Neural progenitor cell (in vitro differentiated cells): ENCODE measurements around the gene DPP7. TPM values are rescaled to one million over a fixed set of nuclear protein-coding genes. Genes with fewer than 3 reads are reported as not detected.
A peak's percentile ranks its signal among the peaks of the same experiment; 100 is the strongest.

ENCODE experiments used
- DNase-seq: peaks from one replicate; pipeline ENCODE4 v3.0.0-alpha.2; 2016; ENCODE audit warnings: low spot score
- H2AFZ ChIP-seq: fragments of 200-600 bp; sonication (generic); replicated peaks from 2 replicates; pipeline ENCODE4 v1.6.1; 2016; ENCODE audit warnings: antibody characterized with exemption
- H3F3A ChIP-seq: fragments of 200-600 bp; sonication (generic); 2 replicates; pipeline ENCODE4 v1.6.1; 2016; ENCODE audit warnings: antibody characterized with exemption, low read depth
- H3K27ac ChIP-seq: fragments of 200-600 bp; sonication (generic); 2 replicates; pipeline ENCODE4 v1.5.1; 2016; ENCODE audit warnings: mild to moderate bottlenecking
- H3K27me3 ChIP-seq: fragments of 200-600 bp; sonication (generic); 2 replicates; pipeline ENCODE4 v1.6.1; 2016; ENCODE audit warnings: mild to moderate bottlenecking, moderate library complexity
- H3K36me3 ChIP-seq: fragments of 200-600 bp; sonication (generic); 2 replicates; pipeline ENCODE4 v1.5.1; 2016
- H3K4me1 ChIP-seq: fragments of 200-600 bp; sonication (generic); 2 replicates; pipeline ENCODE4 v1.6.1; 2016; ENCODE audit warnings: mixed run types
- H3K4me2 ChIP-seq: fragments of 200-600 bp; sonication (generic); 2 replicates; pipeline ENCODE4 v1.6.1; 2016
- H3K4me3 ChIP-seq: fragments of 200-600 bp; sonication (generic); 2 replicates; pipeline ENCODE4 v1.5.1; 2016
- H3K79me2 ChIP-seq: fragments of 200-600 bp; sonication (generic); 2 replicates; pipeline ENCODE4 v1.6.1; 2016; ENCODE audit warnings: low read depth
- H3K9ac ChIP-seq: fragments of 200-600 bp; sonication (generic); 2 replicates; pipeline ENCODE4 v1.6.1; 2016
- H3K9me3 ChIP-seq: fragments of 200-600 bp; sonication (generic); 2 replicates; pipeline ENCODE4 v1.5.1; 2016; ENCODE audit warnings: low read depth
- H4K20me1 ChIP-seq: fragments of 200-600 bp; sonication (generic); 2 replicates; pipeline ENCODE4 v1.6.1; 2016; ENCODE audit warnings: low read depth
- H3K27ac Mint-ChIP-seq: 3 replicates; pipeline ENCODE4 v1.8.0; 2021; ENCODE audit warnings: mixed read lengths
- H3K27me3 Mint-ChIP-seq: 2 replicates; pipeline ENCODE4 v1.8.0; 2022; ENCODE audit warnings: low read depth, mild to moderate bottlenecking, inconsistent platforms, moderate library complexity, mixed read lengths; ENCODE audit not compliant: insufficient read depth
- H3K36me3 Mint-ChIP-seq: 3 replicates; pipeline ENCODE4 v1.8.0; 2021; ENCODE audit warnings: mixed read lengths
- H3K4me1 Mint-ChIP-seq: 3 replicates; pipeline ENCODE4 v1.8.0; 2021; ENCODE audit warnings: mixed read lengths
- H3K4me3 Mint-ChIP-seq: 3 replicates; pipeline ENCODE4 v1.8.0; 2021; ENCODE audit warnings: mild to moderate bottlenecking, moderate library complexity, mixed read lengths
- H3K9me3 Mint-ChIP-seq: 3 replicates; pipeline ENCODE4 v1.8.0; 2020; ENCODE audit warnings: mixed read lengths
- EZH2 ChIP-seq: fragments of 200-600 bp; sonication (generic); IDR thresholded peaks from 2 replicates; pipeline ENCODE4 v1.6.1; 2017; ENCODE audit warnings: antibody characterized with exemption, mild to moderate bottlenecking, moderate library complexity
- EZH2phosphoT487 ChIP-seq: fragments of 200-600 bp; sonication (generic); IDR thresholded peaks from 2 replicates; pipeline ENCODE4 v1.6.1; 2017; ENCODE audit warnings: antibody characterized with exemption
- total RNA-seq: library from RNA; depleted of rRNA; stranded (reverse); fragments of >200 nt; gene quantifications from 2 replicates; pipeline ENCODE4 v1.2.3, GENCODE V29; 2015; ENCODE audit warnings: low replicate concordance
- TF ChIP-seq, protein P1 (sequence below): fragments of 200-600 bp; sonication (generic); IDR thresholded peaks from 2 replicates; pipeline ENCODE4 v1.5.1; 2017; ENCODE audit warnings: antibody characterized with exemption, mild to moderate bottlenecking

DPP7 gene
- total RNA-seq, 1 donor from 2014 or later: 2.6 TPM

DNA sequence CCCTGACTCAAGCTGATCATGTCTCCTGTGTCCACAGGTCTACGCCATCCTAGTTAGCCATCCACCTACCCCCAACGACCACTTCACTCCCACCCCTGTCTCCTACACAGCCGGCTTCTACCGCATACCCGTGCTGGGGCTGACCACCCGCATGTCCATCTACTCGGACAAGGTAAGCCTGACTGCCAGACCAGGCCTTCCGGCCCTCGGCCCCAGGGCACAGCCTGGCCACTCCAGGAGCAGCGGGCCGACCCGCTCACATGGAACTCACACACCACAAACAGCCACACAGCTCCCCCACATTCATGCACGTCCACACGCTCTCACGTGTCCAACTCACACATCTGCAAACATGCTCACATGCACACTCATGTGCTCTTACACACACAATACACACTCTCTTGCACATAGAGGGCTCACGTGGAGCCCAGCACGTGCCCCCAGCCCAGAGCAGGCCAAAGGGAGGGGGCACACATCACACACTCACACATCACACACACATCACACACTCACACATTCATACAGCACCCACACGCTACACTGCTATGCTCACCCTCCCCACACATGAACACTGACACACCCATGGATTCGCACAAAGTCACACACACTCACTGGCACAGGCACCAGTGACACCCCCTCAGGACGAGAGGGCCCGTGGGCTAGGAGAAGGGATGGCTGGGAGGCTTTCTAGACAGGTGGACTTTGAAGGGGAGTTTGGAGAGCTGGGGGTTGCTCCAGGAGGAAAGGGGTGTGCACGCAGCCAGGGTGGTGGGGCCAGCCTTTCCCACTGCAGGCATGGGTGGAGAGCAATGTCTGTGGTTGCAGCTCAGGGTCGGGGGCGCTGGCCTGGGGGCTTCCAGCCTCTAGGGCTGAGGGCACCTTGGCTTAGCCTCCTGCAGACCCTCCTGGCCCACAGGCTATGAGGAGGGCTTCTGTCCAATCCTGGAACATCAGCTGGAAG lies 27.7 kb upstream of the DPP7 start:
- Histone ChIP-seq H3K27ac (no peak overlapping the region), H3K4me2 (no peak overlapping the region), H3K27me3 (peaks cover 92% of the 10 kb centered on the region), H3K4me3 (no peak overlapping the region), H3K4me1 (no peaks in the 10 kb centered on the region), H3F3A (peaks cover 6% of the 10 kb centered on the region), H3K79me2 (no peaks in the 10 kb centered on the region), H3K9me3 (no peaks in the 10 kb centered on the region), H3K36me3 (no peaks in the 10 kb centered on the region), H2AFZ (no peak overlapping the region), H4K20me1 (peaks cover 41% of the 10 kb centered on the region), H3K9ac (no peak overlapping the region)
- Mint-ChIP-seq H3K4me1 (peaks cover 2% of the 10 kb centered on the region), H3K27ac (no peak overlapping the region), H3K27me3 (peaks cover 67% of the 10 kb centered on the region), H3K36me3 (no peaks in the 10 kb centered on the region), H3K9me3 (no peaks in the 10 kb centered on the region), H3K4me3 (peak overlapping the region; percentile 48)
- DNase-seq: peak; percentile 0
- no peak for TF ChIP-seq EZH2
- TF ChIP-seq, protein P1, sequence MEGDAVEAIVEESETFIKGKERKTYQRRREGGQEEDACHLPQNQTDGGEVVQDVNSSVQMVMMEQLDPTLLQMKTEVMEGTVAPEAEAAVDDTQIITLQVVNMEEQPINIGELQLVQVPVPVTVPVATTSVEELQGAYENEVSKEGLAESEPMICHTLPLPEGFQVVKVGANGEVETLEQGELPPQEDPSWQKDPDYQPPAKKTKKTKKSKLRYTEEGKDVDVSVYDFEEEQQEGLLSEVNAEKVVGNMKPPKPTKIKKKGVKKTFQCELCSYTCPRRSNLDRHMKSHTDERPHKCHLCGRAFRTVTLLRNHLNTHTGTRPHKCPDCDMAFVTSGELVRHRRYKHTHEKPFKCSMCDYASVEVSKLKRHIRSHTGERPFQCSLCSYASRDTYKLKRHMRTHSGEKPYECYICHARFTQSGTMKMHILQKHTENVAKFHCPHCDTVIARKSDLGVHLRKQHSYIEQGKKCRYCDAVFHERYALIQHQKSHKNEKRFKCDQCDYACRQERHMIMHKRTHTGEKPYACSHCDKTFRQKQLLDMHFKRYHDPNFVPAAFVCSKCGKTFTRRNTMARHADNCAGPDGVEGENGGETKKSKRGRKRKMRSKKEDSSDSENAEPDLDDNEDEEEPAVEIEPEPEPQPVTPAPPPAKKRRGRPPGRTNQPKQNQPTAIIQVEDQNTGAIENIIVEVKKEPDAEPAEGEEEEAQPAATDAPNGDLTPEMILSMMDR: no peak
- no peak for TF ChIP-seq EZH2phosphoT487

DNA sequence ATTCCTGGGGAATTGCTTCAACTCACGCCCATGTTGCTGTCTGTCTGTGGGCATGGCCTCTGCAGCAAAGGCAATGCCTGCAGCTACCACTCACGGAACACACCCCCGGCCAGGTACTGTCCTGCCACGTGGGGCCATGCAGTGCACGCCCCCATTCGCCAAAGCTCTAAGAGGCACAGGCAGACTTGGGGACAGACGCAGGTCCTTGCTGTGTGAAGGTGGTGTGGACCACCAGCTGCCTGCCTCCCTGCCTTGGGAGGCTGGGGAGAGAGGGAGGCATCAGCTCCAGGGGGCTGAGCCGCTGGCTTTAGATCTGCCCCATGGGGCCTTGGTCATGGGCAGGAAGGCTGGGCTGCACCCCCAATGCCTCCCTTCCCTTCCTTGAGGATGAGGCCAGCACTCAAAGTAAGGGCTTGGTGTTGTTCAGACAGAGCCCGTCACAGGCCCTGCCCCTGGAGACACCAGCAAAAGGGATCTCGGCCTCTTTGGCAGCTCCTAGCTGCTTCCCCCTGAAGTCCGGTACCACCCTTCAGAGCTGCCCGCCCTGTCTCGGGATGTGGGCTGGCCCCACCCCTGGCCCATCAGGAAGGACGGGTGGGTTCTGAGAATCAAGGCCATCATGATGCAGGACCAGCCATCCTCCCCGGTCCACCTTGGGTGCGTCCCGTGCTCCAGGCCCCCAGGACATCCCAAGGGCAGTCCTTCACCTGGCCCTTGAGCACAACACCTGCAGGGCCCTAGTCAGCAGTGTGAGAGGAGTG lies 26.7 kb upstream of the DPP7 start:
- Mint-ChIP-seq H3K27me3 (peaks cover 66% of the 10 kb centered on the region), H3K27ac (no peak overlapping the region), H3K36me3 (no peaks in the 10 kb centered on the region), H3K9me3 (no peaks in the 10 kb centered on the region), H3K4me1 (peaks cover 2% of the 10 kb centered on the region), H3K4me3 (no peak overlapping the region)
- Histone ChIP-seq H3K9ac (no peak overlapping the region), H2AFZ (no peak overlapping the region), H3K4me1 (no peaks in the 10 kb centered on the region), H3K4me3 (no peak overlapping the region), H3K4me2 (no peak overlapping the region), H3F3A (peaks cover 6% of the 10 kb centered on the region), H3K36me3 (no peaks in the 10 kb centered on the region), H4K20me1 (peaks cover 41% of the 10 kb centered on the region), H3K9me3 (no peaks in the 10 kb centered on the region), H3K27me3 (peaks cover 93% of the 10 kb centered on the region), H3K79me2 (no peaks in the 10 kb centered on the region), H3K27ac (no peak overlapping the region)
- TF ChIP-seq, protein P1: no peak
- TF ChIP-seq EZH2phosphoT487 (no peak), EZH2 (no peak)
- DNase-seq: no peak

DNA sequence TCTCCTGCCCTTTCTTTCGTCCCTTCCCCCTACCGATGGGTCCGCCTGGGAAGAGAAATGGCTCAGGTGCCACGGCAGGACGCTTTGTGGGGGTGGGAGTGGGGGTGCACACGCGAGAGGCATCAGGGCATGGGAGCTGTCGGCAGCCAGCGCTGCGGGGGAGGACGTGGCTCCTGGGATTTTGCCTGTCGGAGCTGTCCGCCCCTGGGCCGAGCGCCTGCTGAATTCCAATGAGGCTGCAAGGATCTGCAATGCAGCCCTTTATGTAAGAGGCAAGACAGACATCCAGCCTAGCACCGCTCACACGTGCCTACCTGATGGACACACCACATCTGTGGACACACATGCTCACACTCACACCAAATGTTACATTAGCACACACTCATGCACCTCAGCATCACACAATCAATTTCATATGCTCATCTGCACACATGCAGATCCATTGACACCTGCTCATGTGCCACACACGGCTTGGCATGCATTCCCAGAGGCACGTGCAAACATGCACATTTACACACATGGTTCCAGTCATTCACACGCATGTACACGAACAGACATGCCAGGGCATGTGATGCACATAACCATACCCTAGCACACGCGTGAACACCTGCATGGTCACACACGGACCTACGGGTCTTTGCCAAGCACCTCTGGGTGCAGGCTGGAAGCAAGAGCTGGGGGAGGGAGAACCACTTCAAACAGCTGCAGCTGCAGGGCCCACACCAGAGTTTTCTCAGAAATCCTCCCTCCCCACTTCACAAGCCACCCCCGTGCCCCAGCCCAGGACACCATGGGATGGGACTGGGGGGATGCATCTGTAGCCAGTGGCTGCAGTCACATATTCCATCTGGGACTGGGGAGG lies 25.8 kb upstream of the DPP7 start:
- H3K36me3 Mint-ChIP-seq: peaks cover 1% of the 10 kb centered on the region
- Histone ChIP-seq H3K4me2 (no peak overlapping the region), H3K4me3 (no peak overlapping the region), H3K27me3 (peaks cover 93% of the 10 kb centered on the region), H3K27ac (no peak overlapping the region), H2AFZ (no peak overlapping the region), H4K20me1 (peaks cover 45% of the 10 kb centered on the region), H3K9ac (no peak overlapping the region), H3K4me1 (no peaks in the 10 kb centered on the region), H3K36me3 (no peaks in the 10 kb centered on the region), H3F3A (peaks cover 6% of the 10 kb centered on the region), H3K9me3 (no peaks in the 10 kb centered on the region), H3K79me2 (no peaks in the 10 kb centered on the region)
- H3K27ac Mint-ChIP-seq: no peak overlapping the region
- H3K4me1 Mint-ChIP-seq: peaks cover 2% of the 10 kb centered on the region
- peaks cover 3% of the 10 kb centered on the region for H3K9me3 Mint-ChIP-seq
- H3K27me3 Mint-ChIP-seq: peaks cover 70% of the 10 kb centered on the region
- peak overlapping the region; percentile 44 for H3K4me3 Mint-ChIP-seq
- TF ChIP-seq, protein P1: no peak
- TF ChIP-seq EZH2 (peak; percentile 48), EZH2phosphoT487 (peak; percentile 24)
- peak; percentile 46 for DNase-seq
